Central memory CD4-positive, alpha-beta T cell (primary cell): ENCODE results near the gene RAF1.
"Not testable (repeated sequence)": the region's sequence is repeated elsewhere in the genome, so short reads cannot be mapped to it uniquely, and the experiment has no call there.

ENCODE experiments used
- DNase-seq: peaks from one replicate; pipeline ENCODE4 v3.0.0; 2022

Gene RAF1

GRCh38 chr3:12556690-12557472 is 107.0 kb downstream of the RAF1 start, which contains the start of gene MKRN2:
Gene MKRN2, plus strand, starts transcription at chr3:12557087. Its CDS starts 64 bp downstream, at chr3:12557151.
- peak; percentile 79 for DNase-seq

GRCh38 chr3:12556314-12556689 is 107.6 kb downstream of the RAF1 start:
- DNase-seq, result peak; percentile 2

GRCh38 chr3:12553921-12554391 is 110.0 kb downstream of the RAF1 start:
- DNase-seq, result no peak

- DNase-seq, result no peak
These were observed 113.8 kb downstream of the RAF1 start for GRCh38 chr3:12549971-12550760.

GRCh38 chr3:12545473-12545791 is 118.5 kb downstream of the RAF1 start, which contains the start of gene MKRN2OS:
Gene MKRN2OS, minus strand, starts transcription at chr3:12545499. Its CDS starts 35 bp downstream, at chr3:12545464.
- DNase-seq, result no peak

GRCh38 chr3:12544652-12545472 is 119.1 kb downstream of the RAF1 start:
- no peak for DNase-seq

GRCh38 chr3:12543497-12543896 is 120.4 kb downstream of the RAF1 start:
- DNase-seq, result not testable (repeated sequence)

- no peak for DNase-seq
These were observed 122.3 kb downstream of the RAF1 start for GRCh38 chr3:12541625-12542024.

GRCh38 chr3:12536423-12536822 is 127.5 kb downstream of the RAF1 start:
- no peak for DNase-seq
